Activated CD8-positive, alpha-beta memory T cell treated with anti-CD3 and anti-CD28 coated beads, Interleukin-2, amount 50 U/mL, for 4 hours (primary cell): Measurements from ENCODE around the gene MBOAT2.
"Not testable (repeated sequence)": the region's sequence is repeated elsewhere in the genome, so short reads cannot be mapped to it uniquely, and the experiment has no call there.

Experiments used
- DNase-seq: peaks from one replicate; pipeline ENCODE4 v3.0.0-alpha.2; 2020

The MBOAT2 gene

GRCh38 chr2:8987410-8987809 lies 16.1 kb downstream of the MBOAT2 start:
- DNase-seq: no peak

GRCh38 chr2:8986327-8986976 lies 17.0 kb downstream of the MBOAT2 start:
- DNase-seq: no peak

- no peak for DNase-seq
These were observed 17.7 kb downstream of the MBOAT2 start for GRCh38 chr2:8985561-8986326.

- DNase-seq: no peak
These were observed 18.6 kb downstream of the MBOAT2 start for GRCh38 chr2:8984855-8985254.

GRCh38 chr2:8984157-8984556 lies 19.3 kb downstream of the MBOAT2 start:
- DNase-seq: no peak

- DNase-seq: no peak
These were observed 19.9 kb downstream of the MBOAT2 start for GRCh38 chr2:8983571-8983970.

GRCh38 chr2:8981876-8982275 lies 21.6 kb downstream of the MBOAT2 start:
- DNase-seq: no peak

- no peak for DNase-seq
These were observed 23.4 kb downstream of the MBOAT2 start for GRCh38 chr2:8980096-8980495.

- no peak for DNase-seq
These were observed 25.7 kb downstream of the MBOAT2 start for GRCh38 chr2:8977758-8978157.

- DNase-seq: no peak
These were observed 26.8 kb downstream of the MBOAT2 start for GRCh38 chr2:8976442-8977259.

GRCh38 chr2:8974016-8974415 lies 29.5 kb downstream of the MBOAT2 start:
- DNase-seq: no peak

GRCh38 chr2:8973017-8973416 lies 30.5 kb downstream of the MBOAT2 start:
- DNase-seq: not testable (repeated sequence)

- DNase-seq: not testable (repeated sequence)
These were observed 30.9 kb downstream of the MBOAT2 start for GRCh38 chr2:8972535-8972934.

- DNase-seq: not testable (repeated sequence)
These were observed 34.1 kb downstream of the MBOAT2 start for GRCh38 chr2:8969348-8969747.

- no peak for DNase-seq
These were observed 37.2 kb downstream of the MBOAT2 start for GRCh38 chr2:8966123-8966908.

- no peak for DNase-seq
These were observed 38.1 kb downstream of the MBOAT2 start for GRCh38 chr2:8965216-8965969.

GRCh38 chr2:8962890-8963289 lies 40.6 kb downstream of the MBOAT2 start:
- no peak for DNase-seq

GRCh38 chr2:8957628-8958027 lies 45.9 kb downstream of the MBOAT2 start:
- DNase-seq: no peak

- DNase-seq: no peak
These were observed 46.7 kb downstream of the MBOAT2 start for GRCh38 chr2:8956774-8957173.

- no peak for DNase-seq
These were observed 48.5 kb downstream of the MBOAT2 start for GRCh38 chr2:8954990-8955389.

GRCh38 chr2:8953525-8953924 lies 50.0 kb downstream of the MBOAT2 start:
- DNase-seq: no peak

GRCh38 chr2:8939486-8940114 lies 63.9 kb downstream of the MBOAT2 start:
- no peak for DNase-seq
